Keratinocyte (primary cell): ENCODE measurements around the gene KIAA1210.

Experiments
- EZH2 ChIP-seq: IDR thresholded peaks from one replicate; pipeline ENCODE4 v1.6.1; 2012; ENCODE audit warnings: inconsistent platforms, mild to moderate bottlenecking, low read length, moderate library complexity
- TF ChIP-seq, protein P1 (sequence below), 3 experiments: IDR thresholded peaks in 1 of 3; conservative IDR thresholded peaks in 1 of 3; optimal IDR thresholded peaks in 1 of 3; 2 replicates in 2 of 3; 3 replicates in 1 of 3; pipeline versions ENCODE3 to v1.5.1; 2011; ENCODE audit warnings: low read length in 3 of 3, mild to moderate bottlenecking in 3 of 3, moderate library complexity in 2 of 3, control low read depth in 1 of 3, inconsistent platforms in 1 of 3; ENCODE audit not compliant: insufficient read depth in 2 of 3; ENCODE audit errors: extremely low read depth in 1 of 3

DNA sequence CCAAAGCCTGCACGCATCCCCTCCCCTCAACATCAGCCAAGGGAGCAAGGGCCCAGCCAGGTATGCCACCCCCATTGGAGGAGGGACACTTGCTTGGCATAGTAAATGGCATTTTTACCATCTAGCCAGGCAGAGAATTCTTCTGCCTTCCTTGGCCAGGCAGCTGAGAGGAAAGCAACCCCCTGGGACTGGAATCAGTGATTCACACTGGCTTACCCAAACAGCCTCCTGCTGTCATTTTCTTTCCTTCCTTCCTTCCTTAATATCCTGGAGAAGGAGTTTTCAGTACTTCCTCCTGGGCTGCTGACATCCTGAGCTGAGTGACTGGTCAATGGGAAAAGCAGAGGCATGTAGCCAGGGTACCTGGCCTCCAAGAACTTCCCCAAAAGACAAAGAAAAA, 28.6 kb upstream of the KIAA1210 start:
- TF ChIP-seq, protein P1, sequence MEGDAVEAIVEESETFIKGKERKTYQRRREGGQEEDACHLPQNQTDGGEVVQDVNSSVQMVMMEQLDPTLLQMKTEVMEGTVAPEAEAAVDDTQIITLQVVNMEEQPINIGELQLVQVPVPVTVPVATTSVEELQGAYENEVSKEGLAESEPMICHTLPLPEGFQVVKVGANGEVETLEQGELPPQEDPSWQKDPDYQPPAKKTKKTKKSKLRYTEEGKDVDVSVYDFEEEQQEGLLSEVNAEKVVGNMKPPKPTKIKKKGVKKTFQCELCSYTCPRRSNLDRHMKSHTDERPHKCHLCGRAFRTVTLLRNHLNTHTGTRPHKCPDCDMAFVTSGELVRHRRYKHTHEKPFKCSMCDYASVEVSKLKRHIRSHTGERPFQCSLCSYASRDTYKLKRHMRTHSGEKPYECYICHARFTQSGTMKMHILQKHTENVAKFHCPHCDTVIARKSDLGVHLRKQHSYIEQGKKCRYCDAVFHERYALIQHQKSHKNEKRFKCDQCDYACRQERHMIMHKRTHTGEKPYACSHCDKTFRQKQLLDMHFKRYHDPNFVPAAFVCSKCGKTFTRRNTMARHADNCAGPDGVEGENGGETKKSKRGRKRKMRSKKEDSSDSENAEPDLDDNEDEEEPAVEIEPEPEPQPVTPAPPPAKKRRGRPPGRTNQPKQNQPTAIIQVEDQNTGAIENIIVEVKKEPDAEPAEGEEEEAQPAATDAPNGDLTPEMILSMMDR (optimal IDR thresholded peaks at IDR 0.05 in 1 of 3, IDR thresholded peaks at IDR 0.05 in 1 of 3, conservative IDR thresholded peaks at IDR 0.05 in 1 of 3; ENCODE audit: extremely low read depth in 1 of 3, insufficient read depth in 2 of 3, low read length in 3 of 3), result no peak
- no peak for TF ChIP-seq EZH2
